ENCODE results near the gene TREML4.

TREML4 gene

GRCh38 chr6:41201764-41202173, 26.4 kb upstream of the TREML4 start:
- Histone ChIP-seq H3K27ac (ENCODE audit: poor library complexity, severe bottlenecking) (no peak overlapping the region), H3K36me3 (ENCODE audit: low read depth) (no peaks in the 10 kb centered on the region), H3K4me1 (ENCODE audit: insufficient read depth, poor library complexity, severe bottlenecking) (no peaks in the 10 kb centered on the region), H3K27me3 (ENCODE audit: insufficient read depth, poor library complexity, severe bottlenecking) (no peaks in the 10 kb centered on the region), H3K9me3 (ENCODE audit: severe bottlenecking) (no peaks in the 10 kb centered on the region), H3K4me3 (ENCODE audit: severe bottlenecking) (no peak overlapping the region)
- DNase-seq (ENCODE audit: low spot score) = no peak
- TF ChIP-seq CTCF (IDR thresholded peaks at IDR 0.05; ENCODE audit: poor library complexity, severe bottlenecking) = no peak
- no peak for ATAC-seq (ENCODE audit: low read depth)

GRCh38 chr6:41204156-41204555, 24.0 kb upstream of the TREML4 start:
- Histone ChIP-seq H3K4me1 (ENCODE audit: insufficient read depth, poor library complexity, severe bottlenecking) (no peaks in the 10 kb centered on the region), H3K36me3 (ENCODE audit: low read depth) (no peaks in the 10 kb centered on the region), H3K9me3 (ENCODE audit: severe bottlenecking) (no peaks in the 10 kb centered on the region), H3K4me3 (ENCODE audit: severe bottlenecking) (no peak overlapping the region), H3K27me3 (ENCODE audit: insufficient read depth, poor library complexity, severe bottlenecking) (no peaks in the 10 kb centered on the region), H3K27ac (ENCODE audit: poor library complexity, severe bottlenecking) (no peak overlapping the region)
- TF ChIP-seq CTCF (IDR thresholded peaks at IDR 0.05; ENCODE audit: poor library complexity, severe bottlenecking) = no peak
- no peak for ATAC-seq (ENCODE audit: low read depth)
- DNase-seq (ENCODE audit: low spot score) = no peak

- no peak overlapping the region for H3K27ac ChIP-seq (ENCODE audit: poor library complexity, severe bottlenecking)
- H3K4me1 ChIP-seq (ENCODE audit: insufficient read depth, poor library complexity, severe bottlenecking) = no peaks in the 10 kb centered on the region
- no peak for TF ChIP-seq CTCF (IDR thresholded peaks at IDR 0.05; ENCODE audit: poor library complexity, severe bottlenecking)
- peaks cover 12% of the 10 kb centered on the region for H3K27me3 ChIP-seq (ENCODE audit: insufficient read depth, poor library complexity, severe bottlenecking)
- no peaks in the 10 kb centered on the region for H3K36me3 ChIP-seq (ENCODE audit: low read depth)
- no peaks in the 10 kb centered on the region for H3K9me3 ChIP-seq (ENCODE audit: severe bottlenecking)
- no peak overlapping the region for H3K4me3 ChIP-seq (ENCODE audit: severe bottlenecking)
- ATAC-seq (ENCODE audit: low read depth) = no peak
- no peak for DNase-seq (ENCODE audit: low spot score)
Measured at GRCh38 chr6:41208439-41209106, 19.6 kb upstream of the TREML4 start.

- no peaks in the 10 kb centered on the region for H3K4me1 ChIP-seq (ENCODE audit: insufficient read depth, poor library complexity, severe bottlenecking)
- no peak overlapping the region for H3K27ac ChIP-seq (ENCODE audit: poor library complexity, severe bottlenecking)
- no peaks in the 10 kb centered on the region for H3K36me3 ChIP-seq (ENCODE audit: low read depth)
- peaks cover 3% of the 10 kb centered on the region for H3K9me3 ChIP-seq (ENCODE audit: severe bottlenecking)
- DNase-seq (ENCODE audit: low spot score) (no peak), ATAC-seq (ENCODE audit: low read depth) (no peak)
- H3K4me3 ChIP-seq (ENCODE audit: severe bottlenecking) = no peak overlapping the region
- peaks cover 12% of the 10 kb centered on the region for H3K27me3 ChIP-seq (ENCODE audit: insufficient read depth, poor library complexity, severe bottlenecking)
- no peak for TF ChIP-seq CTCF (IDR thresholded peaks at IDR 0.05; ENCODE audit: poor library complexity, severe bottlenecking)
Measured at GRCh38 chr6:41209547-41210320, 18.4 kb upstream of the TREML4 start.
